Cerebellar cortex (tissue), 1 donor: ENCODE data around the gene GBE1.

Source experiments
- DNase-seq: peaks from one replicate; pipeline ENCODE4 v3.0.0-alpha.2; 2015; ENCODE audit warnings: low spot score

GBE1 gene

GRCh38 chr3:81699536-81700320 lies 61.7 kb downstream of the GBE1 start:
- no peak for DNase-seq

GRCh38 chr3:81696090-81696489 lies 65.4 kb downstream of the GBE1 start:
- no peak for DNase-seq

GRCh38 chr3:81695302-81695701 lies 66.1 kb downstream of the GBE1 start:
- no peak for DNase-seq

GRCh38 chr3:81694662-81695061 lies 66.8 kb downstream of the GBE1 start:
- DNase-seq = no peak

- DNase-seq = no peak
Observed at GRCh38 chr3:81692766-81693165, 68.7 kb downstream of the GBE1 start.

- DNase-seq = no peak
Observed at GRCh38 chr3:81689617-81690016, 71.8 kb downstream of the GBE1 start.

GRCh38 chr3:81684751-81685395 lies 76.6 kb downstream of the GBE1 start:
- no peak for DNase-seq

GRCh38 chr3:81676706-81677456 lies 84.6 kb downstream of the GBE1 start:
- DNase-seq = no peak

GRCh38 chr3:81674690-81675089 lies 86.8 kb downstream of the GBE1 start:
- no peak for DNase-seq

GRCh38 chr3:81668283-81668682 lies 93.2 kb downstream of the GBE1 start:
- no peak for DNase-seq

- peak; percentile 22 for DNase-seq
Observed at GRCh38 chr3:81666502-81667121, 94.8 kb downstream of the GBE1 start.

- DNase-seq = no peak
Observed at GRCh38 chr3:81663114-81663513, 98.3 kb downstream of the GBE1 start.

GRCh38 chr3:81660036-81660435 lies 101.4 kb downstream of the GBE1 start:
- DNase-seq = no peak

- DNase-seq = no peak
Observed at GRCh38 chr3:81658322-81658997, 103.0 kb downstream of the GBE1 start.

GRCh38 chr3:81651139-81651538 lies 110.3 kb downstream of the GBE1 start:
- peak; percentile 28 for DNase-seq

- DNase-seq = no peak
Observed at GRCh38 chr3:81650187-81650586, 111.3 kb downstream of the GBE1 start.

GRCh38 chr3:81645248-81645647 lies 116.2 kb downstream of the GBE1 start:
- no peak for DNase-seq

GRCh38 chr3:81643721-81644120 lies 117.7 kb downstream of the GBE1 start:
- DNase-seq = peak; percentile 72

- DNase-seq = no peak
Observed at GRCh38 chr3:81638480-81638879, 123.0 kb downstream of the GBE1 start.

- DNase-seq = no peak
Observed at GRCh38 chr3:81632659-81633058, 128.8 kb downstream of the GBE1 start.

GRCh38 chr3:81624756-81625155 lies 136.7 kb downstream of the GBE1 start:
- DNase-seq = no peak

GRCh38 chr3:81622395-81622794 lies 139.1 kb downstream of the GBE1 start:
- DNase-seq = no peak
